Measurements from ENCODE around the gene HNF1B.

- TF ChIP-seq CTCF (conservative IDR thresholded peaks at IDR 0.05): no peak
- no peak for TF ChIP-seq EZH2 (IDR thresholded peaks at IDR 0.05; ENCODE audit: low read depth)
These were observed 77.8 kb downstream of the HNF1B start for GRCh38 chr17:37667039-37667438.
